SU-DHL-6 (cell line): Measurements from ENCODE around the gene SPTBN1.

Source experiments
- H2AFZ ChIP-seq: fragments of 200-600 bp; sonication (generic); 2 replicates; pipeline ENCODE4 v1.6.1; 2014; ENCODE audit warnings: low read depth, mild to moderate bottlenecking, moderate library complexity, mixed read lengths, antibody characterized with exemption, low read length; ENCODE audit not compliant: severe bottlenecking
- H3F3A ChIP-seq: fragments of 200-600 bp; shearing (Covaris generic); 2 replicates; pipeline ENCODE4 v1.6.0; 2016; ENCODE audit warnings: antibody characterized with exemption, mild to moderate bottlenecking; ENCODE audit not compliant: insufficient read depth
- H3K27ac ChIP-seq: fragments of 200-600 bp; sonication (generic); 2 replicates; pipeline ENCODE4 v1.5.1; 2016; ENCODE audit warnings: low read depth, mild to moderate bottlenecking, low read length, moderate library complexity, mixed read lengths
- H3K27me3 ChIP-seq: fragments of 200-600 bp; sonication (generic), shearing (Covaris generic); 2 replicates; pipeline ENCODE4 v1.6.0; 2014; ENCODE audit warnings: mild to moderate bottlenecking, low read length
- H3K36me3 ChIP-seq: fragments of 200-600 bp; sonication (generic); 2 replicates; pipeline ENCODE4 v1.6.1; 2014; ENCODE audit warnings: mild to moderate bottlenecking, low read length, mixed read lengths
- H3K4me2 ChIP-seq: fragments of 300-600, 200-600 bp; shearing (Covaris generic), sonication (generic); 2 replicates; pipeline ENCODE4 v1.6.0; 2014; ENCODE audit warnings: low read length, low read depth, mild to moderate bottlenecking; ENCODE audit not compliant: poor library complexity, severe bottlenecking
- H3K4me3 ChIP-seq: fragments of 200-600 bp; sonication (generic); 2 replicates; pipeline ENCODE4 v1.5.1; 2014; ENCODE audit warnings: antibody characterized with exemption, low read length, mild to moderate bottlenecking, mixed read lengths; ENCODE audit not compliant: insufficient read depth, poor library complexity, severe bottlenecking
- H3K79me2 ChIP-seq: fragments of 200-600 bp; sonication (generic); 2 replicates; pipeline ENCODE4 v1.6.1; 2014; ENCODE audit warnings: mild to moderate bottlenecking, low read length, moderate library complexity; ENCODE audit not compliant: insufficient read depth
- H3K9ac ChIP-seq: fragments of 200-600 bp; sonication (generic); 2 replicates; pipeline ENCODE4 v1.7.0; 2014; ENCODE audit warnings: mild to moderate bottlenecking, low read length
- H3K9me2 ChIP-seq: fragments of 200-600 bp; sonication (generic); replicated peaks from 2 replicates; pipeline ENCODE4 v1.6.1; 2014; ENCODE audit warnings: low read length; ENCODE audit not compliant: insufficient read depth
- H3K9me3 ChIP-seq: fragments of 200-600 bp; sonication (generic); 2 replicates; pipeline ENCODE4 v1.6.1; 2014; ENCODE audit warnings: low read length, mixed read lengths; ENCODE audit not compliant: insufficient read depth
- H4K20me1 ChIP-seq: fragments of 200-600 bp; sonication (generic); 2 replicates; pipeline ENCODE4 v1.6.1; 2014; ENCODE audit warnings: low read depth, mild to moderate bottlenecking, antibody characterized with exemption, low read length, moderate library complexity, mixed read lengths
- CTCF ChIP-seq: fragments of 200-600 bp; sonication (generic); IDR thresholded peaks from one replicate; pipeline ENCODE4 v1.5.1; 2017; ENCODE audit warnings: antibody characterized with exemption, mild to moderate bottlenecking, low read length, moderate library complexity; ENCODE audit not compliant: insufficient read depth, poor library complexity, severe bottlenecking
- EZH2phosphoT487 ChIP-seq: fragments of 200-600 bp; sonication (generic), shearing (Covaris generic); conservative IDR thresholded peaks from 2 replicates; pipeline ENCODE4 v1.6.1; 2018; ENCODE audit warnings: mild to moderate bottlenecking, antibody characterized with exemption, low read length, moderate library complexity, mixed read lengths

The SPTBN1 gene

GRCh38 chr2:54455131-54455562 lies 980 bp upstream of the SPTBN1 start:
- H3K27ac ChIP-seq: no peak overlapping the region
- no peak overlapping the region for H3K9ac ChIP-seq
- peaks cover 11% of the 10 kb centered on the region for H3F3A ChIP-seq
- H2AFZ ChIP-seq: no peak overlapping the region
- H3K36me3 ChIP-seq: no peaks in the 10 kb centered on the region
- H3K4me2 ChIP-seq: no peak overlapping the region
- H3K27me3 ChIP-seq: no peaks in the 10 kb centered on the region
- peaks cover 26% of the 10 kb centered on the region for H3K79me2 ChIP-seq
- H3K9me3 ChIP-seq: no peaks in the 10 kb centered on the region
- no peak for TF ChIP-seq EZH2phosphoT487
- TF ChIP-seq CTCF: no peak
- no peaks in the 10 kb centered on the region for H4K20me1 ChIP-seq
- no peaks in the 10 kb centered on the region for H3K9me2 ChIP-seq
- H3K4me3 ChIP-seq: no peak overlapping the region

GRCh38 chr2:54456362-54456611 lies 160 bp downstream of the SPTBN1 start:
- Histone ChIP-seq H3K4me2 (peak overlapping the region; percentile 67), H3K27ac (no peak overlapping the region), H3K36me3 (no peaks in the 10 kb centered on the region), H4K20me1 (no peaks in the 10 kb centered on the region), H3F3A (peaks cover 11% of the 10 kb centered on the region), H3K9ac (peak overlapping the region; percentile 59), H3K9me2 (no peaks in the 10 kb centered on the region), H3K4me3 (peak overlapping the region; percentile 63), H3K9me3 (no peaks in the 10 kb centered on the region), H3K79me2 (peaks cover 34% of the 10 kb centered on the region), H3K27me3 (no peaks in the 10 kb centered on the region), H2AFZ (no peak overlapping the region)
- TF ChIP-seq EZH2phosphoT487 (no peak), CTCF (no peak)

- H2AFZ ChIP-seq: peak overlapping the region; percentile 69
- H3K36me3 ChIP-seq: no peaks in the 10 kb centered on the region
- H3K4me3 ChIP-seq: peak overlapping the region; percentile 63
- peak overlapping the region; percentile 5; the same call in 1 of the 2 replicates for H3K27ac ChIP-seq
- H3K27me3 ChIP-seq: no peaks in the 10 kb centered on the region
- peaks cover 11% of the 10 kb centered on the region for H3F3A ChIP-seq
- peak overlapping the region; percentile 59 for H3K9ac ChIP-seq
- no peaks in the 10 kb centered on the region for H4K20me1 ChIP-seq
- peak overlapping the region; percentile 67 for H3K4me2 ChIP-seq
- no peaks in the 10 kb centered on the region for H3K9me2 ChIP-seq
- TF ChIP-seq CTCF: no peak
- TF ChIP-seq EZH2phosphoT487: no peak
- no peaks in the 10 kb centered on the region for H3K9me3 ChIP-seq
- H3K79me2 ChIP-seq: peaks cover 38% of the 10 kb centered on the region
These were observed 640 bp downstream of the SPTBN1 start for GRCh38 chr2:54456612-54457322.
